ENCODE measurements around the gene RCAN2. TPM values are rescaled to one million over a fixed set of nuclear protein-coding genes. Genes with fewer than 3 reads are reported as not detected.

Gene RCAN2
- polyA plus RNA-seq, 1 donor from 2014 or later = 37.4 TPM

DNA sequence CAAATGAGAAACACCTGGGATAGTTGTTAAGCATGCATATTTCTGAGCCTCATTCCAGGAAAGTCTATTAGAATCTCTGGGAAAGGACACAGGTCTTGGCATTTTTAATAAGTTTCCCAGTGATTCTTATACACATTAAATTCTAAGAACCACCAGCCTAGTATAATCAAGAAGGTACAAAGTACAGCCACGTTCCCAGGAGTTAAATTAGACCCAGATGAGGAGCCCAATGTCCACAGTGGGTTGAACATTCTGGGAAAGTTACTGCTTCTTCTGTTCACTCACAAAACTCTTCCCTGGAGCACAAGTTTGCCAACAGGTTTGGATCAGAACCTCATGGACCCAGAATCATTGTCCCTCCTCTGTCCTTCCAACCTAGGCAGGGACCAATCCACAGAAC lies 90.4 kb downstream of the RCAN2 start:
- H4K20me1 ChIP-seq (ENCODE audit: insufficient read depth) = no peaks in the 10 kb centered on the region
- no peak overlapping the region for H3K27ac ChIP-seq (ENCODE audit: low read length)
- H3K36me3 ChIP-seq (ENCODE audit: insufficient read depth, low read length) = no peaks in the 10 kb centered on the region
- no peaks in the 10 kb centered on the region for H3K9me3 ChIP-seq (ENCODE audit: low read length)
- no peak overlapping the region for H3K4me3 ChIP-seq (ENCODE audit: low read length)
- H3K4me2 ChIP-seq (ENCODE audit: low read length) = no peak overlapping the region
- H3K9me2 ChIP-seq (ENCODE audit: insufficient read depth, low read length) = no peaks in the 10 kb centered on the region
- H2AFZ ChIP-seq (ENCODE audit: low read depth, low read length) = no peak overlapping the region
- no peak for TF ChIP-seq REST (IDR thresholded peaks at IDR 0.05; ENCODE audit: borderline replicate concordance)
- TF ChIP-seq MXI1 (conservative IDR thresholded peaks at IDR 0.05; ENCODE audit: poor library complexity, severe bottlenecking) = no peak
- TF ChIP-seq TAF1 (IDR thresholded peaks at IDR 0.05; ENCODE audit: low read depth) = no peak
- no peak for TF ChIP-seq POLR2AphosphoS5 (IDR thresholded peaks at IDR 0.05)
- H3F3A ChIP-seq (ENCODE audit: insufficient read depth, low read length, poor library complexity, severe bottlenecking) = no peaks in the 10 kb centered on the region
- no peak overlapping the region for H3K9ac ChIP-seq (ENCODE audit: low read length)
- H3K79me2 ChIP-seq (replicated peaks; ENCODE audit: insufficient read depth, low read length) = no peaks in the 10 kb centered on the region
- H3K27me3 ChIP-seq (ENCODE audit: insufficient read depth, low read depth, low read length) = no peaks in the 10 kb centered on the region

DNA sequence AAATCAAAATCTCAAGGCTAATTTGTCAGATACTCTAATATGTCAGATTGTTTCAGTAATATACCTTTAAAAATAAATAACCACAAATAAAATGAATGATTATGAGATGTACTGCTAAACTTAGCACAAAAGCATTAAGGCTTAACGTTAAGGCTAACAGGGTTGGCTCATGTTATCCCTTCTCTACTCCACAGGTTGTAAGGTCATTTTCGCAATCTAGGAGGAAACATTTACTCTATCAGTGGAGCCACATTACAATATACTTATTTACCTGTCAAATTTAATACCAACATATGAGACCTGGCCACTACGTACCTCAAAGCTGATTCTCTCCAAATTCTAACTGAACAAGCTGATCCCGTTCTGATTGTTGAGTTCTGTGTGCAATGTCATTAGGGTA lies 95.7 kb downstream of the RCAN2 start:
- Histone ChIP-seq H3K79me2 (replicated peaks; ENCODE audit: insufficient read depth, low read length) (no peaks in the 10 kb centered on the region), H3F3A (ENCODE audit: insufficient read depth, low read length, poor library complexity, severe bottlenecking) (no peaks in the 10 kb centered on the region), H3K9me3 (ENCODE audit: low read length) (no peaks in the 10 kb centered on the region), H3K27me3 (ENCODE audit: insufficient read depth, low read depth, low read length) (no peaks in the 10 kb centered on the region), H3K36me3 (ENCODE audit: insufficient read depth, low read length) (no peaks in the 10 kb centered on the region), H3K9me2 (ENCODE audit: insufficient read depth, low read length) (no peaks in the 10 kb centered on the region), H2AFZ (ENCODE audit: low read depth, low read length) (no peak overlapping the region), H3K4me2 (ENCODE audit: low read length) (no peak overlapping the region), H3K27ac (ENCODE audit: low read length) (no peak overlapping the region), H3K9ac (ENCODE audit: low read length) (no peak overlapping the region), H3K4me3 (ENCODE audit: low read length) (no peak overlapping the region), H4K20me1 (ENCODE audit: insufficient read depth) (no peaks in the 10 kb centered on the region)
- no peak for TF ChIP-seq EZH2 (IDR thresholded peaks at IDR 0.05; ENCODE audit: borderline replicate concordance, insufficient read depth, low read length, poor library complexity, severe bottlenecking)

DNA sequence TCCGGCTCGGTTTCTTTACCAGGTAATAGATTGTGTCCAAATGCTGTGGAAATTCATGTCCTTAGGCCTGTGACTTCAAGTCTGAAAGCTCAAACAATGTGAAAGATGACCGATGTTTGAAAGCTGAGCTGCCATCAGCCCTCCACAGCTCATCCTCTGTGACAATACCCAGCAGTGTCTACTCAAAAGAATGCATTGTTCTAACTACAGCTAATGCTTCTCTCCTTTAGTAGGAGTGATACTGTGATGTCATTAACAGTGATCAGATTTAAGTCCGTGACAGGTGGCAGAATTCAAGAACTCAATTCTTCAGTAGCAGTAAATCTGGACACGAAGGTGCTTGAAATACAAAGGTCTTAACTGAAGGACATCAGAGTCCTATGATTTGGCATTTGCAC lies 97.3 kb downstream of the RCAN2 start:
- Histone ChIP-seq H3K9me2 (ENCODE audit: insufficient read depth, low read length) (no peaks in the 10 kb centered on the region), H4K20me1 (ENCODE audit: insufficient read depth) (no peaks in the 10 kb centered on the region), H3K9me3 (ENCODE audit: low read length) (no peaks in the 10 kb centered on the region), H3K27ac (ENCODE audit: low read length) (no peak overlapping the region), H3K4me2 (ENCODE audit: low read length) (no peak overlapping the region), H2AFZ (ENCODE audit: low read depth, low read length) (no peak overlapping the region), H3F3A (ENCODE audit: insufficient read depth, low read length, poor library complexity, severe bottlenecking) (no peaks in the 10 kb centered on the region), H3K79me2 (replicated peaks; ENCODE audit: insufficient read depth, low read length) (no peaks in the 10 kb centered on the region), H3K36me3 (ENCODE audit: insufficient read depth, low read length) (no peaks in the 10 kb centered on the region), H3K9ac (ENCODE audit: low read length) (no peak overlapping the region), H3K4me3 (ENCODE audit: low read length) (no peak overlapping the region), H3K27me3 (ENCODE audit: insufficient read depth, low read depth, low read length) (no peaks in the 10 kb centered on the region)
- TF ChIP-seq POLR2AphosphoS5 (IDR thresholded peaks at IDR 0.05) = no peak
- TF ChIP-seq RAD21 (conservative IDR thresholded peaks at IDR 0.05) = no peak
- no peak for TF ChIP-seq EZH2 (IDR thresholded peaks at IDR 0.05; ENCODE audit: borderline replicate concordance, insufficient read depth, low read length, poor library complexity, severe bottlenecking)
- TF ChIP-seq EP300 (conservative IDR thresholded peaks at IDR 0.05; ENCODE audit: poor library complexity, severe bottlenecking) = no peak
- TF ChIP-seq SMC3 (conservative IDR thresholded peaks at IDR 0.05; ENCODE audit: poor library complexity) = no peak
- no peak for TF ChIP-seq TAF1 (IDR thresholded peaks at IDR 0.05; ENCODE audit: low read depth)
- TF ChIP-seq CTCF (IDR thresholded peaks at IDR 0.05; ENCODE audit: poor library complexity, severe bottlenecking) = no peak
